Measurements from ENCODE around the gene PPP2R1B. TPM values are rescaled to one million over a fixed set of nuclear protein-coding genes. Genes with fewer than 3 reads are reported as not detected.
A peak's percentile ranks its signal among the peaks of the same experiment; 100 is the strongest.

Gene PPP2R1B
- total RNA-seq, 1 donor from 2014 or later, result 44.5 TPM

GRCh38 chr11:111748035-111748804, 18.0 kb downstream of the PPP2R1B start:
- H3K27me3 ChIP-seq (ENCODE audit: insufficient read depth, low read length), result no peaks in the 10 kb centered on the region
- no peak overlapping the region for H3K27ac ChIP-seq (ENCODE audit: low read depth, low read length)
- H3K79me2 ChIP-seq (ENCODE audit: insufficient read depth, low read length), result peaks cover 25% of the 10 kb centered on the region
- H3K4me3 ChIP-seq (ENCODE audit: insufficient read depth, low read depth, low read length), result no peak overlapping the region
- H2AFZ ChIP-seq (ENCODE audit: low read depth, low read length), result no peak overlapping the region
- peaks cover 14% of the 10 kb centered on the region for H3K4me1 Mint-ChIP-seq (ENCODE audit: low read depth, unreplicated experiment)
- H3K36me3 Mint-ChIP-seq (ENCODE audit: low read depth, unreplicated experiment), result peaks cover 14% of the 10 kb centered on the region
- no peak overlapping the region for H3K4me2 ChIP-seq (ENCODE audit: low read length)
- TF ChIP-seq CTCF (IDR thresholded peaks at IDR 0.05; ENCODE audit: insufficient read depth, low read depth, low read length) (no peak), EZH2 (IDR thresholded peaks at IDR 0.05; ENCODE audit: insufficient read depth, low read length) (no peak)
- H3K9me3 Mint-ChIP-seq (ENCODE audit: unreplicated experiment), result no peaks in the 10 kb centered on the region
- peaks cover 47% of the 10 kb centered on the region for H3K36me3 ChIP-seq (ENCODE audit: insufficient read depth, low read length)
- no peak overlapping the region for H3K4me3 Mint-ChIP-seq (ENCODE audit: unreplicated experiment)
- FAIRE-seq, result no peak
- peaks cover 9% of the 10 kb centered on the region for H3K4me1 ChIP-seq (ENCODE audit: insufficient read depth, low read length)
- H3K27ac Mint-ChIP-seq (ENCODE audit: unreplicated experiment), result no peak overlapping the region
- no peaks in the 10 kb centered on the region for H3K9me3 ChIP-seq (ENCODE audit: insufficient read depth, low read depth, low read length)
- no peaks in the 10 kb centered on the region for H3K27me3 Mint-ChIP-seq (ENCODE audit: low read depth, unreplicated experiment)
- H3K9ac ChIP-seq (ENCODE audit: low read length), result no peak overlapping the region
- H4K20me1 ChIP-seq (ENCODE audit: insufficient read depth, low read length), result no peaks in the 10 kb centered on the region
- no peak for DNase-seq (ENCODE audit: low read depth)

- Histone ChIP-seq H3K27ac (ENCODE audit: low read depth, low read length) (peak overlapping the region; percentile 69), H3K36me3 (ENCODE audit: insufficient read depth, low read length) (peaks cover 45% of the 10 kb centered on the region), H3K27me3 (ENCODE audit: insufficient read depth, low read length) (no peaks in the 10 kb centered on the region), H3K4me2 (ENCODE audit: low read length) (peak overlapping the region; percentile 63), H3K79me2 (ENCODE audit: insufficient read depth, low read length) (peaks cover 26% of the 10 kb centered on the region), H4K20me1 (ENCODE audit: insufficient read depth, low read length) (no peaks in the 10 kb centered on the region), H3K9ac (ENCODE audit: low read length) (peak overlapping the region; percentile 39), H3K9me3 (ENCODE audit: insufficient read depth, low read depth, low read length) (no peaks in the 10 kb centered on the region), H3K4me1 (ENCODE audit: insufficient read depth, low read length) (peaks cover 9% of the 10 kb centered on the region), H3K4me3 (ENCODE audit: insufficient read depth, low read depth, low read length) (no peak overlapping the region), H2AFZ (ENCODE audit: low read depth, low read length) (no peak overlapping the region)
- no peak for TF ChIP-seq CTCF (IDR thresholded peaks at IDR 0.05; ENCODE audit: insufficient read depth, low read depth, low read length)
- no peak for TF ChIP-seq EZH2 (IDR thresholded peaks at IDR 0.05; ENCODE audit: insufficient read depth, low read length)
- Mint-ChIP-seq H3K36me3 (ENCODE audit: low read depth, unreplicated experiment) (peaks cover 17% of the 10 kb centered on the region), H3K27me3 (ENCODE audit: low read depth, unreplicated experiment) (no peaks in the 10 kb centered on the region), H3K27ac (ENCODE audit: unreplicated experiment) (peak overlapping the region; percentile 60), H3K4me3 (ENCODE audit: unreplicated experiment) (peak overlapping the region; percentile 34), H3K9me3 (ENCODE audit: unreplicated experiment) (no peaks in the 10 kb centered on the region), H3K4me1 (ENCODE audit: low read depth, unreplicated experiment) (peaks cover 14% of the 10 kb centered on the region)
- peak; percentile 13 for FAIRE-seq
- peak; percentile 59 for DNase-seq (ENCODE audit: low read depth)
Observed at GRCh38 chr11:111745719-111746504, 20.3 kb downstream of the PPP2R1B start.

Data from astrocyte (in vitro differentiated cells and primary cell).